ENCODE data around the gene RASA3.

Gene RASA3

DNA sequence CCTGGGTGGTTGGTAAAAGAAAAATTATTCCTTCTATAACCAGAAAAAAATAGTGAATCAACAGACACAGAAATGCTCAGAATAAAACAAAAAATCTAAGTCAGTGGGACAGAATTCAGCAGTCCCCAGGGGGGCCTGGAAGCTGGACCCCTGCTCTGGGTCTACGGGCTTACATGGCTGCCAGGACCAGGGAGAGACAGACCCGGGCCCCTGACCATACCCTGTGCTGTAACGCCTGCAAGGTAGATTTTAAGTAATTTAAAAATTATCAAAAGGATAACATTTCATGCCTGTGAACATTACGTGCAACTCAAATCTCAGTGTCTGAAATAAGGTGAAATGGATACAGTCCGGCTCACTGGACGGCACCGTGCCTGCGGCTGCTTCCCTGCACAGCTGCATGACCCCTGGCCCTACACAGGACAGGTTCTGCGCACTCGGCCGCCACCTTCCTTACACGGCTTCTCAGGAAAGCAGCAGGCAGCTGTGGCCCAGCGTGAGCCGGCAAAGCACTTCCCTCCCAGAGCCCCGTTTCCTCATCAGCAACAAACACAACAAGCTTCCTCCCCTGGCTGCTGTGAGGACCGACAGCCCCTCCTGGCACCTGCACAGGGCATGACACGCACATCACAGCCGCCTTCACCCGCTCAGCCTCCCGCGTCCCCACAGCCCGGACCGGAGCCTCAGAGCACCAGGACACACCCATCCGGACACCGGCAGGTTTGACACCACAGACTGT lies 22.2 kb downstream of the RASA3 start:
- no peak for TF ChIP-seq CTCF (IDR thresholded peaks at IDR 0.05; ENCODE audit: insufficient read depth, low read depth, low read length, missing control alignments)
- no peak overlapping the region for H3K4me3 ChIP-seq (ENCODE audit: low read length)
- no peak for DNase-seq (ENCODE audit: low read depth)

GRCh38 chr13:114109641-114110041 lies 22.8 kb downstream of the RASA3 start:
- no peak for DNase-seq (ENCODE audit: low read depth)
- no peak overlapping the region for H3K4me3 ChIP-seq (ENCODE audit: low read length)

DNA sequence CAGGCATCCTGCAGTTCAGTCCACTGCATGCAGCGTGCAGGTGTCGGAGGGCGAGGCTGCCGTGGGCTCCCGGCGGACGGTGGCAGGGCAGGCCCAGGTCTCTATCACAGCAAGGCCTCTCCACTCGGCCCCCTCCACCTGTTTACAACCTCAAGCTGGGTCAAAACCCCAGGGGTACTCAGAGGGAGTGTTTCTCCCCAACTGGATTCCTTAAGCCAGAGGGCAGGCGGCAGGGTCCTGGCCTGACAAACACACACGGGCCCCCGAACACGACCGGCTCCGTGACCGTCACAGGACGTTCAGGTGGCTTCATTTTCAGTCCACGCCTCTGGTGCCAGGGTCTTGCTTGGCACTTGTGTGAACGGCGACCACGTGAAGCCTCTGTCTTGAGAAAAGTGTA lies 23.5 kb downstream of the RASA3 start:
- H3K4me3 ChIP-seq (ENCODE audit: low read length): no peak overlapping the region
- DNase-seq (ENCODE audit: low read depth): no peak
- TF ChIP-seq CTCF (IDR thresholded peaks at IDR 0.05; ENCODE audit: insufficient read depth, low read depth, low read length, missing control alignments): no peak

More at GRCh38 chr13:114109641-114110041, 22.8 kb downstream of the RASA3 start:
- no peak for TF ChIP-seq CTCF (IDR thresholded peaks at IDR 0.05; ENCODE audit: insufficient read depth, low read depth, low read length, missing control alignments)

GRCh38 chr13:114108141-114108761 lies 24.2 kb downstream of the RASA3 start:
- DNase-seq (ENCODE audit: low read depth): no peak
- TF ChIP-seq CTCF (IDR thresholded peaks at IDR 0.05; ENCODE audit: insufficient read depth, low read depth, low read length, missing control alignments): no peak
- no peak overlapping the region for H3K4me3 ChIP-seq (ENCODE audit: low read length)

GRCh38 chr13:114107686-114108081 lies 24.7 kb downstream of the RASA3 start:
- no peak for DNase-seq (ENCODE audit: low read depth)
- no peak overlapping the region for H3K4me3 ChIP-seq (ENCODE audit: low read length)
- TF ChIP-seq CTCF (IDR thresholded peaks at IDR 0.05; ENCODE audit: insufficient read depth, low read depth, low read length, missing control alignments): no peak

DNA sequence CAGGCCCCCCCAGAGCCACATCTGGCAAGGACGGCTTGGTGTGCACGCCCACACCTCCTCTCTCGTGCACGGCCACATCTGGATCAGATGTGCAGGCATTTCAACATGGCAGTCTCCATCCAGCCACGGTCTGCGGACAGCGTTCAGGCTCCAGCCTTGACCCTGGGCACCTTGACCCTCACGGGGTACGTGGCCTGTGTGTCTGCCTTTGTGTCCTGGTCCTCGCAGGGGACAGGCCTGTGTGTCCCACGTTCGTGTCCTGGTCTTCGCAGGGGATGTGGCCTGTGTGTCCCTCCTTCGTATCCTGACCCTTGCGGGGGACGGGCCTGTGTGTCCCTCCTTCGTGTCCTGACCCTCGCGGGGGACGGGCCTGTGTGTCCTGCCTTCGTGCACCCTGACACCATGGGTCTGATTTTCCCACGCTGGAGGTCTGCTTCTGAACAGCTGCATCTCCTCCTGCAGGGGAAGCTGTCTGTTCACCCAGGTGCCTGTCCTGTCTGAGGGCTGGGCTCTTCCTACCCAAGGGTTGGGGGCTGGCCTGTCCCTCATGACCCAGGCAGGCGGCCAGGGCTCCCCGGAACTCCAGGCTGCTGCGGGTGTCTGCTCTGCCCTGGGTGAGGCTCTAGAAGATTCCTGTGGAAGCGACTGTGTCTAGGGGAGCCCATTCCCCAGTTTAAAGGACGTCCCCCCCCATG lies 25.3 kb downstream of the RASA3 start:
- TF ChIP-seq CTCF (IDR thresholded peaks at IDR 0.05; ENCODE audit: insufficient read depth, low read depth, low read length, missing control alignments): no peak
- DNase-seq (ENCODE audit: low read depth): no peak

More for the DNA sequence above, 25.3 kb downstream of the RASA3 start:
- H3K4me3 ChIP-seq (ENCODE audit: low read length): no peak overlapping the region

All from epithelial cell of esophagus (primary cell).